ENCODE data around the gene TDRD12.

The TDRD12 gene

DNA sequence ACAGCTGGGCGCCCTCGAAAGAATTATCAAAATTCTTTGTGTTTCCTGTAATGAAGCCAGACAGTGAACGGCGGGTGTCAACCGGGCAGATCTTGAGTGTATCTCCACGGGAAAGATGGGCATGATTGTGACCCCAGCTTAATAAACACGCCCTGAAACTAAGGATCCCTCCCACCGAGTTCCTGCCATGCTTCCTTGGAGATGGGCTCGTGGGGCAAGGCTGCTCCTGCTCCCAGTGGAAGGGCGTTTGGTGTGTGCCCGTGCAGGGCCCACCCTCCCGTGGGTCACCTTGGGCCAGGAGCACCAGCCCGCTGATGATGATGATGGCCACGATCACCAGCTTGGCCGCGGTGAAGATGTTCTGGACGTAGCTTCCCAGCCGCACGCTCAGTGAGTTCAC is 142.6 kb downstream of the TDRD12 start:
- in situ Hi-C loops (cut with HindIII; ENCODE audit: low sequenced_read_pairs), result no loop called here
- no peak overlapping the region for H3K4me3 ChIP-seq (ENCODE audit: low read depth, low read length)
- no peak for DNase-seq (ENCODE audit: low read depth, low spot score)
- TF ChIP-seq, protein P1, sequence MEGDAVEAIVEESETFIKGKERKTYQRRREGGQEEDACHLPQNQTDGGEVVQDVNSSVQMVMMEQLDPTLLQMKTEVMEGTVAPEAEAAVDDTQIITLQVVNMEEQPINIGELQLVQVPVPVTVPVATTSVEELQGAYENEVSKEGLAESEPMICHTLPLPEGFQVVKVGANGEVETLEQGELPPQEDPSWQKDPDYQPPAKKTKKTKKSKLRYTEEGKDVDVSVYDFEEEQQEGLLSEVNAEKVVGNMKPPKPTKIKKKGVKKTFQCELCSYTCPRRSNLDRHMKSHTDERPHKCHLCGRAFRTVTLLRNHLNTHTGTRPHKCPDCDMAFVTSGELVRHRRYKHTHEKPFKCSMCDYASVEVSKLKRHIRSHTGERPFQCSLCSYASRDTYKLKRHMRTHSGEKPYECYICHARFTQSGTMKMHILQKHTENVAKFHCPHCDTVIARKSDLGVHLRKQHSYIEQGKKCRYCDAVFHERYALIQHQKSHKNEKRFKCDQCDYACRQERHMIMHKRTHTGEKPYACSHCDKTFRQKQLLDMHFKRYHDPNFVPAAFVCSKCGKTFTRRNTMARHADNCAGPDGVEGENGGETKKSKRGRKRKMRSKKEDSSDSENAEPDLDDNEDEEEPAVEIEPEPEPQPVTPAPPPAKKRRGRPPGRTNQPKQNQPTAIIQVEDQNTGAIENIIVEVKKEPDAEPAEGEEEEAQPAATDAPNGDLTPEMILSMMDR (IDR thresholded peaks at IDR 0.05; ENCODE audit: low read depth, low read length), result no peak

DNA sequence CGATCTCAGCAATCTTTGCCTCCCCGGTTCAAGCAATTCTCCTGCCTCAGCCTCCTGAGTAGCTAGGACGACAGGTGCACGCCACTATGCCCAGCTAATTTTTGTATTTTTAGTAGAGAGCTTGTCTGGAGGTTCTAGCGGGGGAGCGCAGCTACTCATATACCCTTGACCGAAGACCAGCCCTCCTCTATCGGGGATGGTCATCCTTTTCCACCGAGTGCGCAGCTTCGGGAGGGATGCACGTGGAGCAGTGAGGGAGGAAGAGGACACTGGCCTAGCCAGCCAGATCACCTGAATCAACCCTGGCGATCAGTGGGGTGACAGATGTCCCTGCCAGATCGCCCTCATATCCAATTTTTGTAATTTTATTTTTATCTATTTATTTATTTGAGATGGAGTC is 143.2 kb downstream of the TDRD12 start:
- no peak for DNase-seq (ENCODE audit: low read depth, low spot score)
- TF ChIP-seq, protein P1 (IDR thresholded peaks at IDR 0.05; ENCODE audit: low read depth, low read length), result no peak
- in situ Hi-C loops (cut with HindIII; ENCODE audit: low sequenced_read_pairs), result no loop called here
- no peak overlapping the region for H3K4me3 ChIP-seq (ENCODE audit: low read depth, low read length)

DNA sequence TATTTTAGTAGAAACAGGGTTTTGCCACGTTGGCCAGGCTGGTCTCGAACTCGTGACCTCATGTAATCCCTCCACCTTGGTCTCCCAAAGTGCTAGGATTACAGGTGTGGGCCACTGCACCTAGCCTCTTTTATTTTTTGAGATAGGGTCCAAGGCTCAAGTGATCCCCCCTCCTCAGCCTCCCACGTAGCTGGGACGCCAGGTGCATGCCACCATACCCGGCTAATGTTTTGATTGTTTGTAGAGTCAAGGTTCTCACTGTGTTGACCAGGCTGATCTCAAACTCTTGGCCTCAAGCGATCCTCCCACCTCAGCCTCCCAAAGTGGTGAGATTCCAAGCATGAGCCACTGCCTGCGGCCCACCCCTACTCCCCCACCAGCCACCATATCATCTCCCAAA is 143.7 kb downstream of the TDRD12 start:
- no peak for DNase-seq (ENCODE audit: low read depth, low spot score)
- H3K4me3 ChIP-seq (ENCODE audit: low read depth, low read length), result no peak overlapping the region
- TF ChIP-seq, protein P1 (IDR thresholded peaks at IDR 0.05; ENCODE audit: low read depth, low read length), result no peak
- in situ Hi-C loops (cut with HindIII; ENCODE audit: low sequenced_read_pairs), result no loop called here

DNA sequence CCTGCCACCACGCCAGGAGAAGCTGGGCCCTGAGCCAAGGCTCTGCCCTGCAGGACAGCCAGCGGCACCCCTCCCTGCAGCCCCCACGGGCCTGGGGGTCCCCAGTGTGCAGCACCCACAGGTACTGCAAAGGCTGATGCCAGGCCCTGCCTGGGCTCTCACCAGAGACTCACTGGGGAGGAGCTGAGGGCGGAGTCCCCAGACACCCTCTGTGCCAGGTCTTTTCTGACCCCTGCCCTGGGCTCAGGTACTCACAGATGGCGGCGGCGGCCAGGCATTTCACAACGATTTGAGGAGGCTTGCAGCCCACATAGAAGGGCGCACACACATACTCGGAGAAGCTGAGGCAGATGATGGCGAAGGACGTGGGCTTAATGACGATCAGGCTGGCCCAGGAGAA is 144.3 kb downstream of the TDRD12 start:
- DNase-seq (ENCODE audit: low read depth, low spot score), result no peak
- TF ChIP-seq, protein P1 (IDR thresholded peaks at IDR 0.05; ENCODE audit: low read depth, low read length), result no peak
- in situ Hi-C loops (cut with HindIII; ENCODE audit: low sequenced_read_pairs), result no loop called here
- no peak overlapping the region for H3K4me3 ChIP-seq (ENCODE audit: low read depth, low read length)

DNA sequence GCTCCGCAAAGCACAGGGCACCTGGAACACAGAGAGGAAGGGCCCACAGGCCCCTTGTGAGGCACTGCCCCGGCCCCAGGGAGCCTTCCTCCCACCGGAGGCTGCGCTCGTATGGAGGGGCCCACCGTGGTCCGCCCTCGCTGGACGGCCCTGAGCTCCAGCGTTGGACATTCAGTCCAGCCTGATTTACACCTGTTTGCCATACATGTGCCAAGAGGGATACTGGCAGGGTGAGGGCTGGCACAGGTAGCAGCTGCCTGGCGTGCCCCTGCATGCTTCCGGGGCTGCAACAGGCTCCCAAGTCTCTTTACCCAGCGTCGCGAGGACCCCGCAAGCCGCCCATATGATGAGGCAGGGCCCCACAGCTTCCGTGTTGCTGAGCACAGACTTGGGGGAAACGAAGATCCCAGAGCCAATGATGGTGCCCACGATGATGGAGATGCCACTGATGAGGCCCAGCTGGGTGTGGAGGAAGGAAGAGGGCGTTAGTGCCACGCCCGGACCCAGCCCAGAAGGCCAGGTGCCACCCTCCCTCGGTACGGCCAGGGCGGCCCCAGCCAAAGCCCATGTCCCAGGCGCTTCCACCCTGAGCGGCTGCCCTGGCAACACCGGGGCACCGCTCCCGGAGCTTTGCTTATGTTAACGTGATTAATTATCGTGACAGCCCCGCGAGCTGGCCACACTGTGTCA is 144.9 kb downstream of the TDRD12 start:
- no peak for DNase-seq (ENCODE audit: low read depth, low spot score)
- TF ChIP-seq, protein P1 (IDR thresholded peaks at IDR 0.05; ENCODE audit: low read depth, low read length), result no peak
- no peak overlapping the region for H3K4me3 ChIP-seq (ENCODE audit: low read depth, low read length)
- in situ Hi-C loops (cut with HindIII; ENCODE audit: low sequenced_read_pairs), result no loop called here

DNA sequence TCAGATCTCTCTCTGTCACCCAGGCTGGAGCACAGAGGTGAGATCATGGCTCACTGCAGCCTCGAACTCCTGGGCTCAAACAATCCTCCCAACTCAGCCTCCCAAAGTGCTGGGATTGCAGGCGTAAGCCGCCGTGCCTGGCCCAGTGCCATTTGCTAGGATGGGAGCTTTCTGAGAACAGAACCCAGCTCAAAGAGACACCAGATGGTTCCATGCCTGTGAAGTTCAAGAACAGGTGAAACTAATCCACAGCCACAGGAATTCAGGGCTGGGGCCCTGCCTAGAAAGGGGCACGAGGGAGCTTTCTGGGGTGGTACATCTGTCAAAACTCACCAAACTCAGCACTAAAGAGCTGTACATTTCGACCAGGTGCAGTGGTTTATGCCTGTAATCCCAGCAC is 145.8 kb downstream of the TDRD12 start:
- in situ Hi-C loops (cut with HindIII; ENCODE audit: low sequenced_read_pairs), result no loop called here
- H3K4me3 ChIP-seq (ENCODE audit: low read depth, low read length), result no peak overlapping the region
- no peak for DNase-seq (ENCODE audit: low read depth, low spot score)
- TF ChIP-seq, protein P1 (IDR thresholded peaks at IDR 0.05; ENCODE audit: low read depth, low read length), result no peak

Measured in astrocyte of the spinal cord (primary cell).